H1 (cell line): ENCODE results near the gene DISP1. TPM values are rescaled to one million over a fixed set of nuclear protein-coding genes. Genes with fewer than 3 reads are reported as not detected.

ENCODE experiments used
- CTCF ChIA-PET: fragments of 300-600 bp; sonication (Branson Sonifier 250); formaldehyde crosslinking; loops from one replicate; lab custom pipeline; 2021; ENCODE audit not compliant: partially characterized antibody; lab: Charles Lee
- POLR2A ChIA-PET: fragments of 300-600 bp; sonication (Branson Sonifier 250); formaldehyde crosslinking; loops from one replicate; lab custom pipeline; 2021; ENCODE audit warnings: inconsistent platforms; ENCODE audit not compliant: partially characterized antibody; lab: Charles Lee
- DNase-seq, 2 experiments: peaks; one replicate each; pipeline versions ENCODE4 v3.0.0 to v3.0.0-alpha.2; 2010 to 2022; ENCODE audit warnings: low spot score in 2 of 2, low read depth in 1 of 2, mixed read lengths in 1 of 2
- FAIRE-seq: peaks from 2 replicates; lab custom pipeline; 2011; peaks lifted over from hg19 to GRCh38; lab: Jason Lieb, UNC
- H2AFZ ChIP-seq: 2 replicates; pipeline ENCODE4 v1.8.1; 2012; ENCODE audit warnings: low read length, inconsistent platforms
- H2AK5ac ChIP-seq: 2 replicates; pipeline ENCODE4 v1.6.1; 2013; ENCODE audit warnings: low read depth, low read length
- H2BK120ac ChIP-seq: replicated peaks from 2 replicates; pipeline ENCODE3; 2013; ENCODE audit warnings: low read depth, low read length, inconsistent platforms
- H2BK12ac ChIP-seq: 2 replicates; pipeline ENCODE4 v1.6.1; 2013; ENCODE audit warnings: low read depth, low read length
- H2BK15ac ChIP-seq: 2 replicates; pipeline ENCODE4 v1.6.1; 2013; ENCODE audit warnings: low read length
- H2BK20ac ChIP-seq: 2 replicates; pipeline ENCODE4 v1.6.1; 2013; ENCODE audit warnings: low read length
- H2BK5ac ChIP-seq: 2 replicates; pipeline ENCODE4 v1.6.1; 2013; ENCODE audit warnings: low read depth, low read length
- H3K14ac ChIP-seq: 2 replicates; pipeline ENCODE4 v1.6.1; 2013; ENCODE audit warnings: inconsistent platforms; ENCODE audit not compliant: insufficient read length
- H3K18ac ChIP-seq: 2 replicates; pipeline ENCODE4 v1.6.1; 2013; ENCODE audit warnings: low read length; ENCODE audit errors: extremely low read depth
- H3K23ac ChIP-seq: 2 replicates; pipeline ENCODE4 v1.6.1; 2013; ENCODE audit warnings: inconsistent platforms; ENCODE audit not compliant: insufficient read length
- H3K23me2 ChIP-seq: 2 replicates; pipeline ENCODE4 v1.6.1; 2013; ENCODE audit warnings: low read depth, low read length
- H3K27ac ChIP-seq: 2 replicates; pipeline ENCODE4 v1.6.1; 2011; ENCODE audit warnings: low read depth, low read length, inconsistent platforms
- H3K27me3 ChIP-seq, 4 experiments: replicated peaks in 1 of 4; 1 replicate in 1 of 4; 2 replicates in 3 of 4; pipeline versions ENCODE4 v1.6.1 to v1.8.1; 2011 to 2013; ENCODE audit warnings: low read length in 3 of 4, mild to moderate bottlenecking in 3 of 4, inconsistent platforms in 2 of 4, mixed read lengths in 2 of 4, moderate library complexity in 1 of 4; ENCODE audit not compliant: control insufficient read depth in 3 of 4, insufficient read depth in 3 of 4; ENCODE audit errors: extremely low read depth in 1 of 4
- H3K36me3 ChIP-seq, 4 experiments: 2 replicates each; pipeline versions ENCODE4 v1.6.1 to v1.8.1; 2011 to 2013; ENCODE audit warnings: mild to moderate bottlenecking in 4 of 4, low read length in 3 of 4, moderate library complexity in 2 of 4, control low read depth in 1 of 4, inconsistent platforms in 1 of 4; ENCODE audit not compliant: insufficient read depth in 4 of 4, control insufficient read depth in 2 of 4
- H3K4ac ChIP-seq: replicated peaks from 2 replicates; pipeline ENCODE3; 2013; ENCODE audit warnings: low read length, low read depth, mixed read lengths, inconsistent platforms; ENCODE audit not compliant: insufficient read length
- H3K4me1 ChIP-seq, 4 experiments: replicated peaks in 1 of 4; 1 replicate in 1 of 4; 2 replicates in 3 of 4; pipeline versions ENCODE4 v1.6.1 to v1.8.1; 2011 to 2013; ENCODE audit warnings: low read length in 3 of 4, inconsistent platforms in 2 of 4, mixed read lengths in 1 of 4; ENCODE audit not compliant: insufficient read depth in 4 of 4, control insufficient read depth in 3 of 4
- H3K4me2 ChIP-seq, 2 experiments: 2 replicates each; pipeline versions ENCODE4 v1.6.1 to v1.8.1; 2011 to 2013; ENCODE audit warnings: low read depth in 2 of 2, low read length in 2 of 2, control low read depth in 1 of 2, inconsistent platforms in 1 of 2, mild to moderate bottlenecking in 1 of 2; ENCODE audit not compliant: insufficient read depth in 1 of 2
- H3K4me3 ChIP-seq, 4 experiments: fragments of 200-600, 300-600 bp in 1 of 4; sonication (generic), shearing (Covaris generic), sonication (Bioruptor Twin) in 1 of 4; 2 replicates each; pipeline versions ENCODE4 v1.5.1 to v1.8.1; 2011 to 2016; ENCODE audit warnings: low read length in 4 of 4, low read depth in 3 of 4, control low read depth in 2 of 4, inconsistent platforms in 2 of 4, mild to moderate bottlenecking in 2 of 4, mixed read lengths in 1 of 4, moderate library complexity in 1 of 4; ENCODE audit not compliant: insufficient read depth in 2 of 4; ENCODE audit errors: extremely low read depth in 1 of 4
- H3K56ac ChIP-seq: replicated peaks from 2 replicates; pipeline ENCODE3; 2013; ENCODE audit warnings: low read depth, mild to moderate bottlenecking, mixed read lengths, low read length, inconsistent platforms; ENCODE audit not compliant: insufficient read length
- H3K79me1 ChIP-seq: 2 replicates; pipeline ENCODE4 v1.6.1; 2013; ENCODE audit warnings: low read depth, low read length, control low read depth
- H3K79me2 ChIP-seq, 2 experiments: 2 replicates each; pipeline versions ENCODE4 v1.6.1 to v1.8.1; 2012 to 2013; ENCODE audit warnings: low read length in 2 of 2, mild to moderate bottlenecking in 2 of 2, inconsistent platforms in 1 of 2; ENCODE audit not compliant: insufficient read depth in 2 of 2, control insufficient read depth in 1 of 2
- H3K9ac ChIP-seq, 4 experiments: replicated peaks in 1 of 4; 1 replicate in 1 of 4; 2 replicates in 3 of 4; pipeline versions ENCODE4 v1.6.1 to v1.8.1; 2011 to 2013; ENCODE audit warnings: low read depth in 3 of 4, low read length in 3 of 4, control low read depth in 2 of 4, mild to moderate bottlenecking in 2 of 4, moderate library complexity in 2 of 4, inconsistent platforms in 1 of 4; ENCODE audit errors: extremely low read depth in 1 of 4
- H3K9me3 ChIP-seq, 2 experiments: 2 replicates each; pipeline versions ENCODE4 v1.6.1 to v1.8.1; 2012 to 2013; ENCODE audit warnings: mild to moderate bottlenecking in 2 of 2, moderate library complexity in 2 of 2, control low read depth in 1 of 2, inconsistent platforms in 1 of 2, low read depth in 1 of 2, low read length in 1 of 2, mixed read lengths in 1 of 2; ENCODE audit not compliant: insufficient read depth in 2 of 2
- H4K20me1 ChIP-seq, 2 experiments: replicated peaks in 1 of 2; 2 replicates each; pipeline versions ENCODE3 to v1.8.1; 2011 to 2013; ENCODE audit warnings: inconsistent platforms in 2 of 2, low read length in 2 of 2, mild to moderate bottlenecking in 1 of 2; ENCODE audit not compliant: insufficient read depth in 2 of 2, control insufficient read depth in 1 of 2
- H4K5ac ChIP-seq: 2 replicates; pipeline ENCODE4 v1.6.1; 2013; ENCODE audit warnings: low read length, low read depth, mixed read lengths, inconsistent platforms; ENCODE audit not compliant: insufficient read length
- H4K8ac ChIP-seq: 2 replicates; pipeline ENCODE4 v1.8.0; 2013; ENCODE audit warnings: mild to moderate bottlenecking, moderate library complexity, low read length, inconsistent platforms; ENCODE audit not compliant: insufficient read depth; ENCODE audit errors: extremely low read depth
- H4K91ac ChIP-seq: replicated peaks from 2 replicates; pipeline ENCODE3; 2013; ENCODE audit warnings: low read length, mixed read lengths, inconsistent platforms; ENCODE audit not compliant: insufficient read length
- CEBPB ChIP-seq: IDR thresholded peaks from 2 replicates; pipeline ENCODE4 v1.6.1; 2012; ENCODE audit warnings: low read depth, low read length
- GABPA ChIP-seq: IDR thresholded peaks from 2 replicates; pipeline ENCODE4 v1.6.1; 2011; ENCODE audit warnings: mild to moderate bottlenecking, low read length, moderate library complexity, borderline replicate concordance; ENCODE audit not compliant: insufficient read depth
- JUN ChIP-seq: IDR thresholded peaks from 2 replicates; pipeline ENCODE4 v1.6.1; 2011; ENCODE audit warnings: low read depth, mild to moderate bottlenecking, improper control_type of control experiment, low read length
- KDM4A ChIP-seq: IDR thresholded peaks from one replicate; pipeline ENCODE4 v1.7.1; 2012; ENCODE audit warnings: low read depth, mild to moderate bottlenecking, moderate library complexity, low read length, inconsistent platforms; ENCODE audit not compliant: severe bottlenecking
- KDM5A ChIP-seq: fragments of 200-600 bp; IDR thresholded peaks from 2 replicates; pipeline ENCODE4 v1.7.1; 2012; ENCODE audit warnings: mild to moderate bottlenecking, low read length, inconsistent platforms, mixed read lengths
- MAX ChIP-seq: IDR thresholded peaks from 2 replicates; pipeline ENCODE4 v1.6.1; 2012; ENCODE audit warnings: inconsistent platforms
- RAD21 ChIP-seq, 2 experiments: IDR thresholded peaks in 1 of 2; conservative IDR thresholded peaks in 1 of 2; 2 replicates each; pipeline ENCODE4 v1.6.1; 2011; ENCODE audit warnings: low read depth in 2 of 2, low read length in 2 of 2, improper control_type of control experiment in 1 of 2, inconsistent platforms in 1 of 2, mild to moderate bottlenecking in 1 of 2, moderate library complexity in 1 of 2
- RXRA ChIP-seq: IDR thresholded peaks from 2 replicates; pipeline ENCODE4 v1.6.1; 2011; ENCODE audit warnings: low read depth, mild to moderate bottlenecking, low read length, moderate library complexity; ENCODE audit not compliant: insufficient read depth
- SAP30 ChIP-seq: fragments of 300-600 bp; sonication (generic); IDR thresholded peaks from 2 replicates; pipeline ENCODE4 v1.7.1; 2012; ENCODE audit warnings: low read length, moderate library complexity, mild to moderate bottlenecking, inconsistent platforms; ENCODE audit not compliant: insufficient read depth, insufficient replicate concordance
- SIRT6 ChIP-seq: IDR thresholded peaks from one replicate; pipeline ENCODE4 v1.7.1; 2012; ENCODE audit warnings: low read length, inconsistent platforms
- SP4 ChIP-seq: IDR thresholded peaks from 2 replicates; pipeline ENCODE4 v1.6.1; 2012; ENCODE audit warnings: low read length, inconsistent platforms
- SUZ12 ChIP-seq: fragments of 200-600 bp; sonication (generic); IDR thresholded peaks from 2 replicates; pipeline ENCODE4 v1.6.1; 2012; ENCODE audit warnings: mild to moderate bottlenecking, inconsistent platforms, low read length, moderate library complexity, mixed read lengths
- TBP ChIP-seq: IDR thresholded peaks from 2 replicates; pipeline ENCODE4 v1.6.1; 2011; ENCODE audit warnings: low read depth, low read length, improper control_type of control experiment
- WGBS, 2 experiments: shearing (Covaris generic) in 1 of 2; methylation state at CpG; one replicate each; pipeline versions ENCODE4 v1.1.6 to v1.1.7; 2013 to 2015; ENCODE audit warnings: low lambda C conversion rate in 2 of 2, mixed read lengths in 2 of 2, inconsistent platforms in 1 of 2, low coverage in 1 of 2, missing lambda C conversion rate in 1 of 2; ENCODE audit not compliant: insufficient replicate concordance in 2 of 2, insufficient coverage in 1 of 2, insufficient read length in 1 of 2; ENCODE audit errors: extremely low coverage in 1 of 2, missing lambda C conversion rate in 1 of 2; 5-methylcytosine and 5-hydroxymethylcytosine counted together
- polyA plus RNA-seq, 7 experiments: library from polyadenylated mRNA; depleted of rRNA in 3 of 7; stranded (reverse) in 5 of 7; unstranded in 2 of 7; fragments of >200 nt in 5 of 7; fragments of 200-250 nt in 2 of 7; gene quantifications; 1 replicate in 5 of 7; 2 replicates in 1 of 7; 4 replicates in 1 of 7; pipeline versions ENCODE4 v1.2.1 to v1.2.3, GENCODE V29; 2011 to 2013; ENCODE audit warnings: missing spikeins in 2 of 7, mixed read lengths in 2 of 7
- total RNA-seq: library from RNA; stranded (reverse); fragmentation: NEBNext Ultra II Directional; extraction: Animal tissue kit (Norgen Biotek cat#: 25700); gene quantifications from 2 replicates; pipeline ENCODE4 v1.2.1, GENCODE V29; 2021

The DISP1 gene
- total and polyA plus RNA-seq, 2 of the 8 experiments (the other 6 are each of a cell fraction or from before 2014, with no cell fraction given), result 4.1 to 6.1 TPM

- Histone ChIP-seq H3K4me3 (no peak overlapping the region), H4K8ac (no peak overlapping the region), H4K91ac (no peak overlapping the region), H3K14ac (no peak overlapping the region), H3K56ac (no peak overlapping the region), H3K9ac (no peak overlapping the region), H3K36me3 (no peaks in the 10 kb centered on the region), H3K27me3 (no peaks in the 10 kb centered on the region), H3K9me3 (peaks cover 15 to 21% of the 10 kb centered on the region in 2 experiments), H4K5ac (no peak overlapping the region), H2AK5ac (no peak overlapping the region), H2BK5ac (no peak overlapping the region), H2BK120ac (no peak overlapping the region), H3K4ac (no peak overlapping the region), H3K27ac (no peak overlapping the region), H2BK12ac (no peak overlapping the region), H2BK20ac (no peak overlapping the region), H4K20me1 (no peaks in the 10 kb centered on the region), H3K79me1 (no peaks in the 10 kb centered on the region), H2AFZ (no peak overlapping the region), H2BK15ac (no peak overlapping the region), H3K4me2 (no peak overlapping the region), H3K18ac (no peak overlapping the region), H3K23me2 (no peaks in the 10 kb centered on the region; the same call in 1 of the 2 replicates), H3K4me1 (no peaks in the 10 kb centered on the region), H3K23ac (no peak overlapping the region), H3K79me2 (no peaks in the 10 kb centered on the region)
- POLR2A ChIA-PET, result no interaction called here
- CTCF ChIA-PET, result interaction anchor here (0.8 to 2.6 kb wide), 6 partner anchors 15 to 318 kb away, joined by 3 to 17 read pairs (median 4); no protein-coding TSS in a partner anchor
- WGBS, 2 experiments, result 91% methylated on average over 2 of the region's 2 CpGs; no CpG with 5 or more reads in 1 of the 2 experiments
- FAIRE-seq (no peak), DNase-seq (no peak)
- TF ChIP-seq KDM5A (no peak), SP4 (no peak), SUZ12 (no peak), MAX (no peak), GABPA (no peak), CEBPB (no peak), JUN (no peak), SIRT6 (no peak), KDM4A (no peak), SAP30 (no peak), TBP (no peak), RXRA (no peak), RAD21 (IDR thresholded peaks at IDR 0.05 in 1 of 2, conservative IDR thresholded peaks at IDR 0.05 in 1 of 2; ENCODE audit: low read depth in 2 of 2, low read length in 2 of 2) (no peak)
Measured at GRCh38 chr1:222769971-222770620, 44.7 kb upstream of the DISP1 start.
